ENCODE results near the gene IRF9.

The IRF9 gene

DNA sequence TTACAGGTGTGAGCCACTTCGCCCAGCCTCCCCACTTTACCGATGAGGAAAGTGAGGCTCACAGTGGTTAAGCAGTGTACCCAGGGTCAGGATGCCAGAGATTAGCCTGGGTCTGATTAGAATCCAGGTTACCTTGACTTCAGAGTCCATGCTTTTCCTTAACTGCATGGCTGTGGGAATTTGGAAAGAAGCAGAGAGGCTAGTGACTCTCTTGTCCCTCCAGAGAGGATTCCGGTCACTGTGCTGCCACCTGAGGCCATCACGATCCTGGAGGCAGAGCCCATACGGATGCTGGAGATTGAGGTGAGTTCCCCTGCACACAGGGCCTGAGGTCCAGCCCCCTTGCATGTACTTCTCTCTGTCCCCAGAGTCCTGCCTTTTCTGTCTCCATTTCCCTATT is 15.5 kb downstream of the IRF9 start:
- DNase-seq (ENCODE audit: extremely low read depth in 1 of 2, low read depth in 1 of 2): no peak

DNA sequence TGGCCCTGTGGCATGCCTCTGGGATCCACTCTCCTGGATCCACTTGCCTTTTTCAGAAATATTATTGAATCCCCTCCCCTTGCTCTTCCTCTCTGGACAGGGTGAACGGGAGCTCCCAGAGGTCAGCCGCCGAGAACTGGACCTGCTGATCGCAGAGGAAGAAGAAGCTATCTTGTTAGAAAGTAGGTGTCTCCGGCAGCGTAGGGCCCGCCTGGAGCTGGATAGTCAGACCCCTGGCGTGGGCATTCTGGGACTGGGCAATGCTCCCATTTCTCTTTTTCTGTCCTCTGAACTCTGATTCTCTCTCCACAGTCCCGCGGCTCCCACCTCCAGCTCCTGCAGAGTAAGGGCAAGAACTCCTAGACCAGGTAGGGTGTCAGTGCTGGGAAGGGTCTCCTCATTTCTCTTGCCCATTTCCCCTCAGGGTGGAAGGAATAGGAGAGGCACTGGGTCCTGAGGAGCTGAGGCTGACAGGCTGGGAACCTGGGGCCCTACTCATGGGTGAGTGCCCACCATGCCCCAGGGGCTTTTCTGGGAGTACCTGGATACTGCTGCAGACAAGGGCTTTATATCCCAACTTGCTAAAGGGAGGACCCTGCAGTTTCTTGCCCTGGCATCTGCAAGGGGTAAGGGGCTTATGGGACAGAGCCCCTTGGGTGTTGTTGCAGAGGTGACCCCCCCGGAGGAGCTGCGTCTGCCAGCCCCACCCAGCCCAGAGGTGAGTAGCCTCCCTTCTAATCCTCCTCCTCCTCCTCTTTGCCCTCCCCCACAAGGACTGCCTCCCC is 16.2 kb downstream of the IRF9 start:
- no peak for DNase-seq (ENCODE audit: extremely low read depth in 1 of 2, low read depth in 1 of 2)

DNA sequence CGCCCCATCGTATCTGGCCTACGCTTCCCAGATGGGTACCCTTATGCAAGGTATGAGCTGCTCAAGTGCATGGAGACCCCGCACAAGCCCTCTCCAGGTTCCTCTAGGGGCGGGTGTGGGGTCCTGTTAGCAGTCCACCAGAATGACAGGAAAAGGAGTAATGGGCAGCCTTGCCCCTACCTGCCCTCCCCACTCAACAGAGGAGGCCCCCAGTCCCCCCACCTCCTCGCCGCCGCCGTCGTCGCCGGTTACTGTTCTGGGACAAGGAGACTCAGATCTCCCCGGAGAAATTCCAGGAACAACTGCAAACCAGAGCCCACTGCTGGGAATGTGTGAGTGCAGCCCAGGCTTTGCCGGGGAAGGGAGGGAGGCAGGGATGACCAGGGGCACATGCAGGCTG is 16.8 kb downstream of the IRF9 start:
- no peak for DNase-seq (ENCODE audit: extremely low read depth in 1 of 2, low read depth in 1 of 2)

DNA sequence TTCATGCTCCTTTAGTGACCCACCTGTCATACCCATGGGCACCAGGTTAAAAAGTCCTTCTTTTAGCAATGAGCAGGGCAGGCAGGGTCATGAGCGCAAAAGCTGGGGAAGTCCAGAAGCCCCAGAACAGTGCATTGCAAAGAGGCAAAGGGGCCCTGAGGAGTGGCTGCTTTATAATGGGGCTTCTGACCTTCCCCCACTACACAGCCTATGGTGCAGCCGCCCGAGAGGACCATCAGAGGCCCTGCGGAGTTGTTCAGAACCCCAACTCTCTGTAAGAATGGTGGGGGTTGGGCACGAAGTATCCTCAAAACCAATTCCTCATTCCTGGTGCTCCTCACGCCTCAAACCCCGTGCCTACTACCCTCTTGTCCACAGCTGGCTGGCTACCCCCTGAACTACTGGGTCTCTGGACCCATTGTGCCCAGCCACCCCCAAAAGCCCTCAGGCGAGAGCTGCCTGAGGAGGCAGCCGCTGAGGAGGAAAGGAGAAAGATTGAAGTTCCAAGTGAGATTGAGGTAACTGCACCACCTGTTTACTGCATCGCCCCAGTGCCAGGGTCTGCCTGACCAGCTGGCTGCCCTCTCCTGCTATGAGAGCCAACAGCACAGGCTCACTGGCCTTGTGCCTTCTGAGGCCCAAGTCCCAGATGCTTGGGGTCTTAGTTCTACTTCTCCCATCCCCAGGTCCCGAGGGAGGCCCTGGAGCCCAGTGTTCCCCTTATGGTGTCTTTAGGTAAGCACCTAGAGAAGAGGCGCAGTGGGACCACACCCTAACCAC is 17.5 kb downstream of the IRF9 start:
- no peak for DNase-seq (ENCODE audit: extremely low read depth in 1 of 2, low read depth in 1 of 2)

DNA sequence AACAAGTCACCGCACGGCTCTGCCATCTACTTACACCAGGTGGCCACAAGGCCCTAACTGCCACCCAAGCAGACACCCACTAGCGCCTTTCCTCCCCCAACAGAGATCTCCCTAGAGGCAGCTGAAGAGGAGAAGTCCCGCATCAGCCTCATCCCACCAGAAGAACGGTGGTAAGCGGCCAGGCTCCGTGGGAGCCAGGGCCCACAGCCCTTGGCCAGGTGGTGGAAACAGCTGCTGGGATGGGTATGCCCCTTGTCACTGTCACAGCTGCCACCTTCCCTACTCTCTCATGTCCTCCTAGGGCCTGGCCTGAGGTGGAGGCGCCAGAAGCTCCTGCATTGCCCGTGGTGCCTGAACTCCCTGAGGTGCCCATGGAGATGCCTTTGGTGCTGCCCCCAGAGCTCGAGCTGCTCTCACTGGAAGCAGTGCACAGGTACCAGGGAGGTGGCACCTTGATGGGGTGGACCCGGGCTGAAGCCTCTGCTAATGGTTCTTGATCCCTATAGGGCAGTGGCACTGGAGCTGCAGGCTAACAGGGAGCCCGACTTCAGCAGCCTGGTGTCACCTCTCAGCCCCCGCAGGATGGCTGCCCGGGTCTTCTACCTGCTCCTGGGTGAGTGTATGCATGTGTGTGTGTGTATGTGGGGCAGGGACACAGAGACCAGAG is 18.4 kb downstream of the IRF9 start:
- no peak for DNase-seq (ENCODE audit: extremely low read depth in 1 of 2, low read depth in 1 of 2)

DNA sequence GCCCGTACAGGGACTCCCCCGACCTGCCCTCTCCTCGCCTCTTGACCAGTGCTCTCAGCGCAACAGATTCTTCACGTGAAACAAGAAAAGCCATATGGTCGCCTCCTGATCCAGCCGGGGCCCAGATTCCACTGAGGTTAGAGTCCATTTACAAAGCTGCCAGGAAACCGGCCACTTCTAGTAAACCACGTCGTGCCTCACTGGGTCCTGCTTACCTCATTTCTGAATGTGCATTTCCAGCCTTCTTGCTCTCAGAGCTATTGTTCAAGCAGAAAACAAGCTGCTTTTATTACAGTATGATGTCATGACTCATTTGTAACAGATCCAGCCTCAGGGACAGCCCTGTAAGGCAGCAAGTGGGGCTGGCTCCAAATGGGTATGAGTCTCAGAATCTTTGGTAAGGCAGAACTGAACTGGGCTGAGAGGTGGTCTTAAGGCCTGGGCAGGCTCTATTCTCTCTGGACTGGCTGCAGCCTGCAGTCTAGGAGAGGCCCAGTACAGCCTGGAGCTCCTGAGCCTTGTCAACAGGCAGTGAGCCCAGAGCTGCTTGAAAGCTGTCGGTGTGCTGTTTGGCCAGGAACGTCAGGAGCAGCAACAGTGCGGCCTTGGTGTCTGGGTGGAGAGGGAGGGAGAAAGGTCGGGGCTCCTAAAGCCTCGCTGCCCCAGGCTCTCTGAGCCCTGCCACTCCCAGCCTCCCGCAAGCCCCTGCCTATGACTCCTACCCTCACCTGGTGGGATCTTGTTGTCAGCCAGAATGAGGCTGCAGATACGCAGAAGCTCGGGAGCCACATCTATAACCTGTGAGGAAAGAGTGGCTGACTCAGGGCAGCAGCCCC is 19.1 kb downstream of the IRF9 start:
- no peak for DNase-seq (ENCODE audit: extremely low read depth in 1 of 2, low read depth in 1 of 2)

DNA sequence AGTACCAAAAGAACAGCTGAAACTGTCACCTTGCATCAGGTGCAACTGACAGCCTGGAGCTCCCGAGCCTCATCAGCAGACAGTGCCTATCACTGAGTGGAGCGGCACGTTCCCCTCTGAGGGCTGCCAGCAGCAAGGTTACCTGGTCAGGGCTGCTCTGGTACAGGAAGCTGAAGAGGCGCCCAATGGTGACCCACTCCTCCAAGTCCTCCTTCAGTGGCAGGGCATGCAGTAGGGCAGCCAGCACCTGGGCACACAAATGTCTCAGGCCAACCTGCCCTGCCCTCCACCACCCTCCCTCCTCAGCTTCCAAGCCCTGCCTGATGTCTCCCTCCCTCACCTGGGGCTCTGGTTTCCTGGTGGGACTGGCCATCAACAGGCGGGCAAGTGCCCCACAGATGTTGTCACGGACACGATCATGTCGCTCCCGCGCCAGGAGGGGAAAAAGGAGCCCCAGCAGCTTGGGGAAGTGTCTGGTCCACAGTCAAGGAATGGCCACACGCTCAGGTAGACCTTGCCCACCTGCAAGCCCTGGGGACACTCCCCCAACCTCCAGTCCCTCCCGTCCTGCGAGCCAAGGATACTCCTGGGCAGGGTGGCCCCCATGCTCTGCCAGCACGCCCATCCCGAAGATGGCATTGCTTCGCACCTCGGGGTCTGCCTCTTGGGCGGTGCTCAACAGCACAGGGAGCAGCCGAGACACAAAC is 20.5 kb downstream of the IRF9 start:
- no peak for DNase-seq (ENCODE audit: extremely low read depth in 1 of 2, low read depth in 1 of 2)

DNA sequence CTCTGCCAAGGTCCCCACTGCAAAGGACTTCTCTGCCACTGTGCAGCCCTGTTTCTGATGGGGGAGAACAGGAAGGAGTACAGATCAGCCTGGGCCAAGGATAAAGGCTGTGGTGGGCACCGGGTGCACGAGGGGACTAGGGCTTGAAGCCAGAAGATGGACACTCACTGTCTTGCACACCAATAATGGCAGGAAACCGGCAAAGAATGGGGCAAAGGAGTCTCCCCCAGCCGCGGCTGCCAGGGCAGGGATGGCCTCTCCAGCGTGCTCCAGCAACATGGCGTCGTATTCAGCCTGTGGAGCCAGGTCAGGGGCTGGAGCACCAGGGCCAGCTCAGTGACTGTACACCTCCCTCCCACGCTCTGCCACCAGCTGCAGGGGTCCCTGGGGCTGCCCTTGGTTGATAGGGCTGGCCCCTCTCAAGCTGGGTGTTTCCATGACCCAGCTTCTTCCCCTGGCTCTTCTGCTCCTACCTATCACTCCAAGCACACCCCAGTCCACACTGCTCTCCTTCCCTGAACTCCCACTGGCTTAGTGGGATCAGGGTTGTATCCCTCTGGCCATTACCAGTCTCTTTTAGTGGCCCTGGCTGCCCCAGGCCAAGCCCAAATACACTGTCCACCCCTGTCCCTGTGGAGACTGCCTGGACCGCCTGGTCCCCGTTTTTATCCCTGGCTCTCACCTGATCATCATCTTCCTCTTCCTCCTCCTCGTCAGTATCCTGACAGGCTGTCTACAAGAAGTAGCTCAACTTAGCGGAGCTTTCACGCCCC is 21.2 kb downstream of the IRF9 start:
- DNase-seq (ENCODE audit: extremely low read depth in 1 of 2, low read depth in 1 of 2): no peak

DNA sequence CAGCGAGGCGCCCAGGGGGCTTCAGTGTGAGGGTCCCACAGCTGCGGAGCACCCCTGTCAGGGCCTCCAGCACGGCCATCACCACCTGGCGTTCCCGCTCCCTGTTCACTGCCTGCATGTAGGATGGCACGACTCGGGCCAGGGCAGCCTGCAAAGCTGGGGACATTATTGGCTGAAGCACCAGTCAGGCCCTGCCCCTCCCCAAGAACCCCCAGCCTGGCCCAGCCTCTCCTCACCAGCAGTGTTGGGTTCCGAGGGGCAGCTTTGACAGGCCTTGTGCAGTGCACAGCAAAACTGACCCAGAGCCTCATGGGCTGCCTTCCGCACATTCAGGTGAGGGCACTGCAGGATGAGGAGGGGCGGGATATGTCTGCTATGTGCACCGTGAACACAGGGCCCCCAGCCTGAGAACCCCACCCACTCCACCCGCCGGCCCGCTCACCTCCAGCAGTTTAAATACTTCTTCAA is 22.0 kb downstream of the IRF9 start:
- DNase-seq (ENCODE audit: extremely low read depth in 1 of 2, low read depth in 1 of 2): no peak

DNA sequence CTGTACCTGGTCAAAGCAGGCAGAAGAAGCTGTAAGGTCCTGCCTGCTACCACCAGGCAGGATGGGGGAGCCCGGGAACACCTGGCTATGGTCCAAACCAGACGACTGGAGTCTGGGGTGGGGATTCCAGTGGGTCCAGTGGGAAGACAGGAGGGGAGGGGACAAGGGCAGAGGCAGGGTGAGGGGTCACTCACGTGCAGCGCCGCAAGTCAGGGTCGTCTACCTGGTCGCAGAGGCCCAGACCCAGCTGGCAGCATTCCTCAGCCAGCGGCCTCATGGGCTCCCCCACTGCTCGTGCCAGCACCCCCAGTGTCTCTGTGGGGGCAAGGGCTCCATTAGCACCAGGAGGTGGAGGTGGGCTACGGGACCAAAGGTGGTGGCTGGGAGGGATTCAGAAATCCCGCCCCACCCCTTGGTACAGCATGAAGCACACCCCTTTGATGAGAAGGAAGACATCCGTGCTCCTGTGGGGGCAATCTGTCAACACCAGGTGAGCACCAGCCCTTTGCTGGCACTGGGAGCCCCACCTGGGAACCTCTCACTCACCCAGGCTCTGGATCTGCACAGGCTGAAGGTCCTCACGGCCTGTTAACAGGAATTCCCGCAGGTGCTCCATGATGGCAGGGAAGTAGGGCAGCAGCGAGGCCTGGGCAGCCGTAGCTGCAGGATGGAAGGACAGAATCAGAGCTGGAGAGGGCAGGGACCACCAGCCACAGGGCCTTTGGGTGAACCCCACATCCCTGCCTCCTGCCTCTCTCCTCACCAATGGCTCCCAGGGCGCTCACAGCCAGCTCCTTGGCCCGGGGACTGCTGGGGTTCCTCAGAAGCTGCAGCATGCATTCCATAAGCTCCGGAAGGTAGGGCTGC is 23.3 kb downstream of the IRF9 start:
- DNase-seq (ENCODE audit: extremely low read depth in 1 of 2, low read depth in 1 of 2): no peak

DNA sequence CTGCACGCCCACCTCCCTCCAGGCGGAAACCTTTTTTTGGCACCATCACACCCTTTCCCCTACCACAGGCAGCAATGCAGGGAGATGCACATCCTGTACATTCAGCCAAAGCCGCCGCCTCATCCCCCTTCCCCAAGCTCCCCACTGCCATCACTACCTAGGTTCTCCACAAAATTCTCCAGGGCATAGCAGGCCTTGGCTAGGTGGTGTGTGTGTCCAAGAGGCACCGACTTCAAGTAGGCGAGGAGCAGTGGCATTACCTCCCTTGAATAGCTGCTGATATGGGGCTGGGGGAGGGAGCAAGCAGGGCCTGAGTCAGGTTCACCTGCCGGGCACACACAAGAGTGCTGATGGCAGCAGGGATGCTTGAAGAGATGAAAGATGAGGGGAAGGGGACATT is 24.0 kb downstream of the IRF9 start:
- no peak for DNase-seq (ENCODE audit: extremely low read depth in 1 of 2, low read depth in 1 of 2)

DNA sequence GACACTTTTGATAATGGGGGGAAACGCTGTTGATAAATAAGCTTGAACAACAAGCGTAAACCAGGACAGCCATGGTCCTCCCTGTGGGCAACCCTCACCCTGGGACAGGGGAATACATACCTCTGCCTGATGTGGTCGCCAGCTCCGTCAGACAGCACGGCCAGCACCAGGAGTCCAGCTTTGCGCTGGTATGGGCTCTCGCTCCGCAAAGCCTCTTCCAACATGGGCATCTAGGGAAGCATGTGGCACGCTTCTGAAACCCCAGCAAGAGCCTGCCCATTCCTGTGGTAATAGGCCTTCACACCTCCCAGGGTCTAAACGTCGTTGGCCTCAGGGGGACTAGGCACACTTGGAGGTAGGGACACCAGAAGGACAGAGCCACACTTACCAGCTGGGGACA is 24.7 kb downstream of the IRF9 start:
- no peak for DNase-seq (ENCODE audit: extremely low read depth in 1 of 2, low read depth in 1 of 2)

DNA sequence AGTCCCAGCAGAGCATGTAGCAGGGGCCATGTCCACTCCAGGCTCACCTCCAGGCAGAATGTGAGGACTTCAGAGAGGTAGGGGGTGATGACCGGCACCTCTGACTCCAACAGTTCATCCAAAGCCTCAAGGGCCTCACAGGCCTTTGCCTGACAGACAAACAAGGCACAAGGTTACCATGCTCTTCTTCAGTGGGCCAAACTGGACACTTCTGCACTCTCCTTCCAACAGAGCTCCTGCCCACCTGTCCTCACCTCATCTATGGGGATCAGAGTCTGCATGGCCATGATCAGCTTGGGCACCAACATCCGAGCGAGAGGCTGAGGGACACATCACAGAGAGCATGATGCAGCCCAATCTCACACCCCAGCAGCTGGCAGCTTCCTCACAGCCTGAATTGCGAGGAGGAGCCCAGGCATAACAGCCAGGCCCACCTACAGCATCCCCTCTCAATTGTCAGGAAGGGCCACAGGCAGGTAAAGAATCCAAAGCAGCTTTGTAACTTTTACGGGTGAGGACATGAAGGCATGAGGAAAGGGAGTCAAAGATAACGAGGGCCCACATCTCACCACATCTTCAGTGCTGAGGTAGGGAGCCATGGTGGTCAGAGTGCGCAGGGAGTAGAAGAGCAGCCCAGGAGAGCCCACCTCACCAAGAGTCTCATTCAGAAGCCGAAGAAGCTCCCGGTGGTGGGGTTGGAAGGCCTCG is 25.9 kb downstream of the IRF9 start:
- DNase-seq (ENCODE audit: extremely low read depth in 1 of 2, low read depth in 1 of 2): no peak

DNA sequence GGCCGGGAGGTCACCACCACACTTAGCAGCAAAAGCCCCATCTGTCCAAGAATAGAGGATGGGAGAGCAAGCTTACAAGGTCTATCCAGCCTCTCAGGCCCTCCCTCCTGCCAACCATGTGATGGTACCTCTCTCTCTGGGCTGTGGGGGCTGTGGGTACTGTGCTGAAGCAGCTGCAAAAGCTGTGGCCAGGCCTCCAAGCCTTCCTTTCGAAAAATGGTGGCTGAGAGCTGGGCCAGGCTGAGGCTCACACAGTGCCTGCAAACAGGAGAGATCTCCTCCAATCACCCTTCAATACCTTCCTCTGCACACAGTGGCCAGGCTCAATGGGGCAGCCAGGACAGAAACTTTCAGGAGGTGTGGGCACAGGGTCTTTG is 26.5 kb downstream of the IRF9 start:
- DNase-seq (ENCODE audit: extremely low read depth in 1 of 2, low read depth in 1 of 2): no peak

DNA sequence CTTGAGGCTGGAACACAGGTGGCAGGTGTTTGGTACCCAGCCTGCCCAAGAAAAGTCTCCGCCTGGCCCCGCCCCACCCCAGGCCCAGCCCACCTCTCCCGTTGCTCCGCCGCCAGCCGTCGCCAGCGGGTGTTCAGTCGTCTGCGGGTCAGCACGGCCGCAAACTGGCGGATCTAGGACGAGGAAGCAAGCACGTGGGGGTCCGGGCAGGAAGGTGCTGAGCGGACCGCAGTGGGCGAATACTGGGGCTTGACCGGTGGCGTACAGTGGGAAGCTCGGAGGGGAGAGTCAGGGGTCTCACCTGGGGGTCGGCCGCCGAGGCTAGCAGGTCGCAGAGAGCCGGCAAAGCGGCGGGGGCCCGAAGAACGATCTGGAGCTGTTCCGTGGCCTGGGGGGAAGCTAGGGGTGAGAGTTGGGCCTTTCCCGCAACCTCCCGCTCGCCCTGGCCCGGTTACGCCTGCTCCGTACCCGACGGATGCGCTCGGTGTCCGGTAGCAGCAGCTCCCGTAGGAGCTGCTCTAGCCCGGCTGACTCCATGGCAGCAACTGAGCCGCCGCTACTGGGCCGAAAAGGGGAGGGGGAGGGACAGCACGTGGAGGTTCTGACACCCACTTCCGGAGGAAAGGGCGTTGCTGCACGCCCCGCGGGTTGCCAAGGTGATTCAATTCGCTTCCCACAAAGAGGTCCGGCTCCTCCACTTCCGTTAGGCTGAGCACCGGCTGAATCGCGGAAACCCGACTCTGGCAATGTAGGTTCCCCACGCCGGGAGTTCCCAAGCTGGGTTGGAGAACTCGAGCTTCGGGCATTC is 27.4 kb downstream of the IRF9 start, which contains the start of gene IPO4:
TSS of gene IPO4 (minus strand) at position 566 of the 808 bp plus-strand sequence. CDS start at position 537, 29 bp downstream.
- DNase-seq (ENCODE audit: extremely low read depth in 1 of 2, low read depth in 1 of 2): peak; percentile 89 to 91

DNA sequence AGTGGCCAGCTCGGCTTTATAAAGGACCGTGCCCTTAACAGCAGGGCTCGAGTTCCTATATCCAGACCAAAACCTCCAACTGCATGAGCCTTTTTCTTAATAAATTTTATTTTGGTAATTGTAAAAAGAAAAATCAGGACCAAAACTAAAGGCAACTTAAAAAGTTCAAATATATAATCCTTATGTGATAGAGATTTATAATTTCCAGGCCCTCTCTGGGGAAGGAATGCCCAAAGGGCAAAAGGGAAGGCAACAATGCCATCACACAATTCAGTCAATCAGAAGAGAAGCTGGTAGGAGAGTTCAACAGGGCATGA is 28.0 kb downstream of the IRF9 start:
- no peak for DNase-seq (ENCODE audit: extremely low read depth in 1 of 2, low read depth in 1 of 2)

DNA sequence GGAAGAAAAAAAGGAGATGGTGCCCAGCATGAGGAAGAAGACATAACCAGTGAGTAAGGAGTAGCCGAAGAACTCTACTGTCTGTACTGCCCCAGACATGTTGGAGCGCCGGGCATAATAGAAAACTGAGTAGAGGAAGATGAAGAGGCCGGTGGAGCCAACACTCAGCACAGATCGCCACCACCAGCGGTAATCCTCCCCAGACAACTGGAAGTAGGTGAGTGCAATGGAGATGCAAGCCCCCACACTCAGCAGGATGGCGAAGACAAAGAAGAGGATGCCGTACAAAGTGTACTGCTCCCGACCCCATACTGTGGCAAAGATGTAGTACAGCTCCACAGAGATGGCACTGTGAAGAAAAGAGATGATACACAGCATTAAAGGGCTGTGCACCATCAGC is 28.4 kb downstream of the IRF9 start:
- DNase-seq (ENCODE audit: extremely low read depth in 1 of 2, low read depth in 1 of 2): no peak

Measured in activated CD8-positive, alpha-beta memory T cell treated with anti-CD3 and anti-CD28 coated beads for 1 hour (primary cell).